Right hindlimb (tissue), 1 donor: ENCODE results near the gene DYRK4.

ENCODE experiments used
- DNase-seq: peaks from one replicate; pipeline ENCODE4 v3.0.0-alpha.2; 2018

The DYRK4 gene

GRCh38 chr12:4628406-4628805 lies 66.4 kb downstream of the DYRK4 start:
- DNase-seq, result no peak

GRCh38 chr12:4630262-4630661 lies 68.3 kb downstream of the DYRK4 start:
- DNase-seq, result no peak

GRCh38 chr12:4643747-4644146 lies 81.7 kb downstream of the DYRK4 start:
- DNase-seq, result no peak

GRCh38 chr12:4645023-4645422 lies 83.0 kb downstream of the DYRK4 start:
- no peak for DNase-seq

- DNase-seq, result no peak
These were observed 86.1 kb downstream of the DYRK4 start for GRCh38 chr12:4648104-4648500.

GRCh38 chr12:4648501-4649357 lies 86.7 kb downstream of the DYRK4 start, which contains the start of the genes AKAP3 and NDUFA9:
Gene AKAP3 (minus strand): TSS chr12:4649051. CDS start chr12:4638196, 10,855 bp downstream.
Gene NDUFA9 (plus strand): TSS chr12:4649114. CDS start chr12:4649127, 13 bp downstream.
- DNase-seq, result peak; percentile 91

- no peak for DNase-seq
These were observed 87.3 kb downstream of the DYRK4 start for GRCh38 chr12:4649358-4649661.

- DNase-seq, result no peak
These were observed 91.2 kb downstream of the DYRK4 start for GRCh38 chr12:4653257-4653656.

GRCh38 chr12:4653691-4654090 lies 91.7 kb downstream of the DYRK4 start:
- DNase-seq, result no peak
